ENCODE measurements around the gene CDCA7L. TPM values are rescaled to one million over a fixed set of nuclear protein-coding genes. Genes with fewer than 3 reads are reported as not detected.

The CDCA7L gene
- total RNA-seq: 8.4 and 13.2 TPM in 2 replicates

GRCh38 chr7:21945454-21946221, at the start of gene CDCA7L:
Gene CDCA7L, minus strand, starts transcription at chr7:21945899. Its CDS starts 95 bp downstream, at chr7:21945804.

